ENCODE measurements around the gene XPO4.

DNA sequence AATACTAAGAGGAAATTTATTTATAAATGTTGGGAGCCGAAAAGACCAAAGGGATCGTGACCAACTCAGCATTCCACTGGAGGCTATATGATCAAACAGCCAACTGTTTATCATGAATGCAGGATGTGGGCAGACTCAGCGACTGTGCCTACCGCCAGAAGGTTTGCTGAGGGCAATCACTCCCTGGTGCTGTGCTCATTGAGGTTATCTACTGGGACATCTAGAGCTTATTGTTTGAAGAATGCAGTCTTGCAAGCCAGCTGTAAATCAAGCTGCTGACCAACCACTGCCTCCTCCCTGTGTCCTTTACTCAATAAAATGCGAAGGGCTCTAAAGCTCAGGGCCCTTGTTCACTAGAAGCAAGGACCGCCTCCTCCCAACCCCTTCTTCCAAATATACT lies 8.5 kb upstream of the XPO4 start:
- TF ChIP-seq, protein P1, sequence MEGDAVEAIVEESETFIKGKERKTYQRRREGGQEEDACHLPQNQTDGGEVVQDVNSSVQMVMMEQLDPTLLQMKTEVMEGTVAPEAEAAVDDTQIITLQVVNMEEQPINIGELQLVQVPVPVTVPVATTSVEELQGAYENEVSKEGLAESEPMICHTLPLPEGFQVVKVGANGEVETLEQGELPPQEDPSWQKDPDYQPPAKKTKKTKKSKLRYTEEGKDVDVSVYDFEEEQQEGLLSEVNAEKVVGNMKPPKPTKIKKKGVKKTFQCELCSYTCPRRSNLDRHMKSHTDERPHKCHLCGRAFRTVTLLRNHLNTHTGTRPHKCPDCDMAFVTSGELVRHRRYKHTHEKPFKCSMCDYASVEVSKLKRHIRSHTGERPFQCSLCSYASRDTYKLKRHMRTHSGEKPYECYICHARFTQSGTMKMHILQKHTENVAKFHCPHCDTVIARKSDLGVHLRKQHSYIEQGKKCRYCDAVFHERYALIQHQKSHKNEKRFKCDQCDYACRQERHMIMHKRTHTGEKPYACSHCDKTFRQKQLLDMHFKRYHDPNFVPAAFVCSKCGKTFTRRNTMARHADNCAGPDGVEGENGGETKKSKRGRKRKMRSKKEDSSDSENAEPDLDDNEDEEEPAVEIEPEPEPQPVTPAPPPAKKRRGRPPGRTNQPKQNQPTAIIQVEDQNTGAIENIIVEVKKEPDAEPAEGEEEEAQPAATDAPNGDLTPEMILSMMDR (conservative IDR thresholded peaks at IDR 0.05; ENCODE audit: low read depth, low read length), result no peak
- TF ChIP-seq EZH2phosphoT487 (IDR thresholded peaks at IDR 0.05; ENCODE audit: borderline replicate concordance, low read length) (no peak), EZH2 (IDR thresholded peaks at IDR 0.05; ENCODE audit: low read length, unreplicated experiment) (no peak)

Data from PC-3 (cell line).